CD4-positive, CD25-positive, alpha-beta regulatory T cell (primary cell): Measurements from ENCODE around the gene MZT2B. TPM values are rescaled to one million over a fixed set of nuclear protein-coding genes. Genes with fewer than 3 reads are reported as not detected.
"Not testable (repeated sequence)": the region's sequence is repeated elsewhere in the genome, so short reads cannot be mapped to it uniquely, and the experiment has no call there.

ENCODE experiments used
- ATAC-seq, 2 donors: fragments of 150-1000 bp; cut with Tn5 transposase; one replicate each; pipeline ENCODE4 v1.10.0; 2021; ENCODE audit warnings: low read depth in 2 of 2, moderate number of reproducible peaks in 2 of 2, moderate library complexity in 1 of 2
- DNase-seq, 3 donors: peaks; one replicate each; pipeline versions ENCODE4 v3.0.0 to v3.0.0-alpha.2; 2012 to 2022; ENCODE audit warnings: mixed read lengths in 1 of 3
- H3K27ac ChIP-seq: one replicate; pipeline ENCODE4 v1.7.0; 2013; ENCODE audit warnings: mild to moderate bottlenecking, low read length; ENCODE audit not compliant: insufficient read depth, poor library complexity, severe bottlenecking
- H3K27me3 ChIP-seq: one replicate; pipeline ENCODE4 v1.7.0; 2013; ENCODE audit warnings: low read length; ENCODE audit not compliant: control insufficient read depth, insufficient read depth
- H3K36me3 ChIP-seq: one replicate; pipeline ENCODE4 v1.7.0; 2013; ENCODE audit warnings: mild to moderate bottlenecking, low read length, moderate library complexity; ENCODE audit not compliant: control insufficient read depth, insufficient read depth
- H3K4me1 ChIP-seq: 2 replicates; pipeline ENCODE4 v1.7.0; 2013; ENCODE audit warnings: mild to moderate bottlenecking, low read length; ENCODE audit not compliant: insufficient read depth, control insufficient read depth, poor library complexity, severe bottlenecking
- H3K4me3 ChIP-seq: one replicate; pipeline ENCODE4 v1.7.0; 2013; ENCODE audit warnings: low read depth, mild to moderate bottlenecking, low read length, moderate library complexity
- H3K9me3 ChIP-seq, 2 experiments: 1 replicate in 1 of 2; 2 replicates in 1 of 2; pipeline ENCODE4 v1.7.0; 2013; ENCODE audit warnings: low read length in 2 of 2, mild to moderate bottlenecking in 1 of 2, moderate library complexity in 1 of 2; ENCODE audit not compliant: control insufficient read depth in 2 of 2
- H3K27ac Mint-ChIP-seq, 3 donors: one replicate each; pipeline ENCODE4 v1.8.0; 2020 to 2022; ENCODE audit warnings: mild to moderate bottlenecking in 3 of 3, mixed read lengths in 3 of 3, moderate library complexity in 2 of 3
- H3K27me3 Mint-ChIP-seq: one replicate; pipeline ENCODE4 v1.8.0; 2022; ENCODE audit warnings: mild to moderate bottlenecking, mixed read lengths
- H3K36me3 Mint-ChIP-seq: one replicate; pipeline ENCODE4 v1.8.0; 2020; ENCODE audit warnings: mixed read lengths
- H3K4me1 Mint-ChIP-seq, 4 donors: one replicate each; pipeline ENCODE4 v1.8.0; 2020 to 2022; ENCODE audit warnings: mixed read lengths in 4 of 4, mild to moderate bottlenecking in 1 of 4
- H3K4me3 Mint-ChIP-seq, 4 donors: one replicate each; pipeline ENCODE4 v1.8.0; 2020 to 2022; ENCODE audit warnings: mild to moderate bottlenecking in 4 of 4, mixed read lengths in 4 of 4, moderate library complexity in 3 of 4
- H3K9me3 Mint-ChIP-seq, 7 donors: one replicate each; pipeline ENCODE4 v1.8.0; 2020 to 2022; ENCODE audit warnings: mixed read lengths in 7 of 7, mild to moderate bottlenecking in 3 of 7, moderate library complexity in 2 of 7
- polyA plus RNA-seq, 4 donors: library from polyadenylated mRNA; unstranded; fragments of 300-500 nt; fragmentation: Illumina TruSeq; gene quantifications; one replicate each; pipeline ENCODE4 v1.2.3, GENCODE V29; 2021
- total RNA-seq: library from RNA; stranded (reverse); gene quantifications from one replicate; pipeline ENCODE4 v1.2.3, GENCODE V29; 2022

MZT2B gene
- total and polyA plus RNA-seq, 5 donors from 2014 or later = 186 to 259 (median 208) TPM

DNA sequence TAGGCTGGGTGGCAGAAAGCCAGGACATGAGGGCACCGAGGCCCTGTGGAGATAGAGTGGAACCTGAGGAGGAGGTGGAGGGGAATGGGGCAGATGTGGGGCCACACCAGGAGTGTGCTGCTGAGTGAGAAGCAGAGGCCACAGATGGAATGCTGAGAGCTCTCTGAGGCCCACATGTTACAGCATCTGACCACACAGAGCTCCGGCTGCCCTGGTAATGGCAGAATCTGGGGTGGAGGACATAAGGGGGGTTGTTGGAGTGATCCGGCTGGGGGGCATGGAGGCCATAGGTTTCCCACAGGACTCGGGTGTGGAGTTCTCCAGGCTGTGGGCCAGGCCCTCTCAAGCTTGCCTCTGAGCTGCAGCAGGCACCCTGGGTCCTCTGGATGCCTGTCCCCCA lies 3.8 kb downstream of the MZT2B start:
- ATAC-seq = no peak
- H3K9me3 Mint-ChIP-seq = no peaks in the 10 kb centered on the region
- peaks cover 0 to 28% (median 12%) of the 10 kb centered on the region in 4 donors for H3K4me1 Mint-ChIP-seq
- Histone ChIP-seq H3K27ac (no peak overlapping the region), H3K27me3 (no peaks in the 10 kb centered on the region), H3K4me1 (peaks cover 13% of the 10 kb centered on the region), H3K9me3 (no peaks in the 10 kb centered on the region), H3K36me3 (no peaks in the 10 kb centered on the region), H3K4me3 (no peak overlapping the region)
- peaks cover 8% of the 10 kb centered on the region for H3K27me3 Mint-ChIP-seq
- DNase-seq = no peak
- H3K4me3 Mint-ChIP-seq = peak overlapping the region; percentile 13 to 58 (median 41)
- H3K36me3 Mint-ChIP-seq = no peaks in the 10 kb centered on the region
- H3K27ac Mint-ChIP-seq = peak overlapping the region in 2 of 3 donors; percentile 5 to 32

DNA sequence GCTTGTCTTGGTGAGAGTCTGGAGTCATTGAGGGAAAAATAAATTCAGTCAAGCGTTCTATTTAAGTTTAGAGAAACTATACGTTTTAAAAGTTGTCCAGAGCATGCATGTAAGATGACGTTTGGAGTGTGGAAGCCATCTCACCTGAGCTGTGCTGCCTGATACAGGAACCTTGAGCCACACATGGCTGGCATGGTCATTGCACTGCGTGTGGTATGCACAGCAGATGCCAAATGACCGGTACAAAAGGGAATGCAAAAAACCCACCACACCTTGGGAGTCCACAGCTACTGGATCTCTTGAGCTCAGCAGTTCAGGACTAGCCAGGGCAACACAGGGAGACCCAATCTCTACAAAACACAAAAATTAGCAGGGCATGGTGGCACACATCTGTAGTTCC lies 4.3 kb downstream of the MZT2B start:
- Mint-ChIP-seq H3K4me3 (peak overlapping the region in 2 of 4 donors; percentile 38 to 43), H3K27ac (peak overlapping the region in 1 of 3 donors; percentile 5), H3K9me3 (no peaks in the 10 kb centered on the region), H3K27me3 (peaks cover 6% of the 10 kb centered on the region), H3K36me3 (peaks cover 3% of the 10 kb centered on the region), H3K4me1 (peaks cover 0 to 25% (median 9%) of the 10 kb centered on the region in 4 donors)
- no peak overlapping the region for H3K27ac ChIP-seq
- ATAC-seq (no peak), DNase-seq (no peak)
- no peak overlapping the region for H3K4me3 ChIP-seq
- peaks cover 10% of the 10 kb centered on the region for H3K4me1 ChIP-seq
- H3K27me3 ChIP-seq = no peaks in the 10 kb centered on the region
- H3K9me3 ChIP-seq = no peaks in the 10 kb centered on the region
- H3K36me3 ChIP-seq = no peaks in the 10 kb centered on the region

DNA sequence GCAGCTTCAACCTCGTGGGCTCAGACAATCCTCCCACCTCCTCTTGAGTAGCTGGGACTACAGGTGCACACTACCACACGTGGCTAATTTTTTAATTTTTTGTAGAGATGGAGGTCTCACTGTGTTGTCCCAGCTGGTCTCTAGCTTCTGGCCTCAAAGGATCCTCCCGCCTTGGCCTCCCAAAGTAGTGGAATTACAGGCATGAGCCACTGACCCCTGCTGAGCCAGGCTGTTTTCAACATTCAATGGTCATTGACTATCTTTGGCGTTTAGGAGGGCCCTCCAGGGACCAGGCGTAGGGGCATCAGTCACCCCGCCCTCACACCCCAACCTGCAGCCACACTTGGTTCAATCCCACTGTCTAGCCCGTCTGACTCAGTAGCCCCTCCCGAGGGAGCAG lies 5.2 kb downstream of the MZT2B start:
- H3K4me1 Mint-ChIP-seq = peaks cover 0 to 25% (median 5%) of the 10 kb centered on the region in 4 donors
- DNase-seq = no peak
- H3K27me3 ChIP-seq = no peaks in the 10 kb centered on the region
- no peak overlapping the region for H3K4me3 Mint-ChIP-seq
- H3K27me3 Mint-ChIP-seq = no peaks in the 10 kb centered on the region
- H3K27ac Mint-ChIP-seq = no peak overlapping the region
- peaks cover 4% of the 10 kb centered on the region for H3K36me3 Mint-ChIP-seq
- peaks cover 10% of the 10 kb centered on the region for H3K4me1 ChIP-seq
- H3K36me3 ChIP-seq = no peaks in the 10 kb centered on the region
- ATAC-seq = no peak
- no peak overlapping the region for H3K27ac ChIP-seq
- H3K9me3 ChIP-seq = no peaks in the 10 kb centered on the region
- H3K4me3 ChIP-seq = no peak overlapping the region
- H3K9me3 Mint-ChIP-seq = no peaks in the 10 kb centered on the region

DNA sequence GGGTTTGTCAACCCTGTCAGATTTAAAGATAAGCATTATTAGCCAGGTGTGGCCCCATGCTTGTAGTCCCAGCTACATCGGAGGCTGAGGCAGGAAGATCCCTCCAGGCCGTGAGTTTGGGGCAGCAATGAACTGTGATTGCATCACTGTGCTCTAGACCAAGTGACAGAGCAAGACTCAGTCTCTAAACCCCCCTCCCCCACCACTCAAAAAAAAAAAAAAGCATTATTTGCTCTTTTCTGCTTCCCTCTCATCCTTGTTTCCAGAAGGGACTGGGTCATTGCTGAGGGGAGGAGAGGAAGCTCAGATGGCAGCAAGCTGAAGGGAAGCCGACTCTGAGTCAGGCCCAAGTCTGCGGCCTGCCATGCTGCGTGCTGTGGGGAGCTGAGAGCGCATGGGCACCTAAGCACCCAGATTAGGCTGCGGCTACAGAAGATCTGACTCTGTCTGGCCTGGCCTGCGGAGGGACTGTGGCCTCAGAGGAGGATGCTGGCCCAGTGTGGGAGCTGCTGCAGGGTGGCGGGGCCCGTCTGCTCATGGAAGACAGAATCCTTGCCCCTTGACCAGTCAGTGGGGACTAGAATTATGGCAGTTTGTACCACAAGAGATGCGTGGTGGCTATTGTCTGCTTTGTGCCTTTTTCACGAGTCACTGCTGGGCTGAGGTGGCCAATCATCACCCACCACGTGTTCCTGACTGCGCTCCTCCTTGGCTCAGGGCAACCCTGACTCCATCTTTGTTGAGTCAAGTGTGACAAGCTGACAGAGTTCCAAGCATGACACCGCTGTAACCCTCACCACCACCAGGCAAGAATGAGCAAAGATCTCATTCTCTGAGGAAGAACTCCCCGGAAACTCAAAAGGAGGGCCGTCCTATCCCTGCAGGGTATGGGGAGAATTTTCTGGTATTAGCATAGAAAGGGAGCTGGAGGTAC lies 6.1 kb downstream of the MZT2B start:
- not testable (repeated sequence) for H3K27me3 Mint-ChIP-seq, H3K36me3 Mint-ChIP-seq, H3K9me3 Mint-ChIP-seq, H3K27me3 ChIP-seq, H3K4me3 ChIP-seq, H3K4me1 ChIP-seq, ATAC-seq, H3K9me3 ChIP-seq, H3K27ac Mint-ChIP-seq, DNase-seq, H3K36me3 ChIP-seq, H3K27ac ChIP-seq
- Mint-ChIP-seq H3K4me3 (peak overlapping the region in 1 of 4 donors; percentile 22), H3K4me1 (peaks cover 0 to 21% (median 5%) of the 10 kb centered on the region in 4 donors)

DNA sequence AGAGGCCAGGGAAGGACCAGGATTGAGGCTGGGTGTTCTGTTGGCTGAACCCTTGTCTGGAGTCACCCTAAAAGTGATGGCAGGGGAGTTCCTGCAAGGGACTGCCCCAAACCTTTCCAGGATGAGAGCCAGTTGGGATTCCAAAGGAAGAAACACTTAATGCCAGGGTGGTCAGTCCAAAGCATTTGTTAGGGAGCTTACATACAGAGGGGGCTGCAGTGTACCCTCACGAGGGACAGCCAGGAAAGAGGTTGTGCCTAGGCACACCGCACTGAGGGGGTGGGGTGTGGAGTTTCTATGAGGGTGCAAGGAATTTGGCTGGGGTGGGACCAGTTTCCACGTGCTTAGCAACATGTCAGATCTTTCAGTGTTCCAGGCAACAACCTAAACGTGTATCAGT lies 6.9 kb downstream of the MZT2B start:
- H3K27me3 Mint-ChIP-seq, H3K36me3 ChIP-seq, H3K27ac ChIP-seq, H3K27me3 ChIP-seq, ATAC-seq, H3K27ac Mint-ChIP-seq, H3K9me3 ChIP-seq, H3K9me3 Mint-ChIP-seq, H3K4me1 ChIP-seq, DNase-seq, H3K4me3 Mint-ChIP-seq, H3K4me3 ChIP-seq, H3K36me3 Mint-ChIP-seq: not testable (repeated sequence)
- peaks cover 0 to 14% (median 5%) of the 10 kb centered on the region in 4 donors for H3K4me1 Mint-ChIP-seq

DNA sequence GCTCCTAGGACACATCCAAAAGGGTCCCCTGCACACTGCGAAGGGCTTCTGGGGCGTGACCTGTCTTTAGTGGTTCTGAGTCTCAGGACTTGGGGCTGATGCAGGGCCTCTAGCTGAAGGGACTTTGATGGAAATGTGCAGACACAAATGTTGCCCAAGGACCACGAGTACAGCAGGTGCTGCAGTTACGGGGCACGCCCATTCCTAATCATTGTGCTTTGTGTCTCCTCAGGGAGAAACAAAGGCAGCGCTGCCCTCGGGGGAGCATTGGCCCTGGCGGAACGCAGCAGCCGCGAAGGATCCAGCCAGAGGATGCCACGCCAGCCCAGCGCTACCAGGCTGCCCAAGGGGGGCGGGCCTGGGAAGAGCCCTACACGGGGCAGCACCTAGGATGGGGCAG lies 8.2 kb downstream of the MZT2B start:
- no peak for ATAC-seq
- no peaks in the 10 kb centered on the region for H3K4me1 ChIP-seq
- H3K27me3 Mint-ChIP-seq = no peaks in the 10 kb centered on the region
- peaks cover 4% of the 10 kb centered on the region for H3K36me3 Mint-ChIP-seq
- no peak for DNase-seq
- H3K27ac Mint-ChIP-seq = no peak overlapping the region
- no peak overlapping the region for H3K4me3 Mint-ChIP-seq
- no peak overlapping the region for H3K27ac ChIP-seq
- H3K9me3 Mint-ChIP-seq = no peaks in the 10 kb centered on the region
- no peaks in the 10 kb centered on the region for H3K36me3 ChIP-seq
- no peak overlapping the region for H3K4me3 ChIP-seq
- peaks cover 0 to 9% (median 5%) of the 10 kb centered on the region in 4 donors for H3K4me1 Mint-ChIP-seq
- H3K27me3 ChIP-seq = no peaks in the 10 kb centered on the region
- no peaks in the 10 kb centered on the region for H3K9me3 ChIP-seq

DNA sequence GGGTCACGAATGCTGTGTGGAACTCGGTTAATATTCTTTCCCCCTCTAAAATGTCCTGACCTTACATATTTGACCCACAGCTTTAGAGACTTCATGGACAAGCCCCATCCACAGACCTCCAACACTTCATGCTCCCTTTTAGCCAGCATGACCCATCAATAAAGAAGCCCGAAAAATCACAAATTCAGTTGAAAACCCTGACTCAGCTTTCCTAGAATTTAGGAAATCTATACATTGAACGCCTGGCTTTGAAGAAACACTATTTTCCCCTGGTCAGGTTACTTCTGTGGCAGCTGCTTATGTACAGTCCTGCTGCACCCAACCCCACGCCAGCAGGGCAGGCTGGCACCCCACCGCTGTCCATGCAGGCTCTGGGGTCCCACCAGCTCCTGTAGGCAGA lies 9.3 kb downstream of the MZT2B start:
- not testable (repeated sequence) for H3K27ac Mint-ChIP-seq, H3K4me1 Mint-ChIP-seq, DNase-seq, H3K36me3 Mint-ChIP-seq, H3K27me3 ChIP-seq, H3K27ac ChIP-seq, H3K36me3 ChIP-seq, H3K4me3 Mint-ChIP-seq, H3K9me3 Mint-ChIP-seq, ATAC-seq, H3K9me3 ChIP-seq, H3K4me1 ChIP-seq, H3K4me3 ChIP-seq, H3K27me3 Mint-ChIP-seq

DNA sequence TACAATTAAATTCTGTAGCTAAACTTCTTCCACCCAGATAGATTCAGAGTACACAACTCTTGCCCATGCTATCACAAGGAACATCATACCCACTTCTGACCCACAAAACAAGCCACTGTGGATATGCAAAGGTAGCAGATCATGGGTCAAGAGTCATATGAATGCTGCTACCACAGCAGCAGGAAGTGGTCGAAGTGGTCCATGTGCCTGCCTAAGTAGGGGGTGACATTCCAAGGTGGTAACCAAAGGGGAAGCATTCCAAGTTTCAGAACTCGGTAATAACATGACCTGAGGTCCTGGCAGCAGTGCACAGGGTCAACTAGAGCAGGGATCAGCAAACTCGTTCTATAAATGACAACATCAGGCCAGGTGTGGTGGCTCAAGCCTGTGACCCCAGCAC lies 10.4 kb downstream of the MZT2B start:
- H3K9me3 Mint-ChIP-seq, H3K4me1 Mint-ChIP-seq, H3K36me3 ChIP-seq, H3K9me3 ChIP-seq, ATAC-seq, H3K36me3 Mint-ChIP-seq, H3K4me3 Mint-ChIP-seq, H3K27me3 Mint-ChIP-seq, H3K4me3 ChIP-seq, H3K27ac Mint-ChIP-seq, H3K27me3 ChIP-seq, DNase-seq, H3K27ac ChIP-seq, H3K4me1 ChIP-seq: not testable (repeated sequence)
